SH-SY5Y (cell line): ENCODE results near the gene FNDC8.

Source experiments
- GATA2 ChIP-seq: IDR thresholded peaks from 2 replicates; pipeline ENCODE4 v1.6.1; 2011; ENCODE audit warnings: mild to moderate bottlenecking, low read depth, low read length
- GATA3 ChIP-seq: IDR thresholded peaks from 2 replicates; pipeline ENCODE4 v1.6.1; 2011; ENCODE audit warnings: low read depth, mild to moderate bottlenecking, low read length, moderate library complexity

FNDC8 gene

GRCh38 chr17:35119370-35120165 is 1.8 kb upstream of the FNDC8 start, which contains the start of gene RAD51D:
Gene RAD51D, minus strand, starts transcription at chr17:35119860. Its CDS starts 247 bp downstream, at chr17:35119613.
- TF ChIP-seq GATA2, result no peak; the same call in 1 of the 2 replicates
- TF ChIP-seq GATA3, result no peak

- TF ChIP-seq GATA3 (no peak), GATA2 (no peak)
Observed at GRCh38 chr17:35127751-35128514, 6.5 kb downstream of the FNDC8 start.

GRCh38 chr17:35129154-35129972 is 7.9 kb downstream of the FNDC8 start:
- TF ChIP-seq GATA3 (no peak), GATA2 (no peak)

GRCh38 chr17:35129973-35130351 is 8.5 kb downstream of the FNDC8 start:
- TF ChIP-seq GATA3 (no peak), GATA2 (no peak)

GRCh38 chr17:35130392-35130791 is 9.0 kb downstream of the FNDC8 start:
- no peak for TF ChIP-seq GATA2
- TF ChIP-seq GATA3, result no peak

- TF ChIP-seq GATA3 (no peak), GATA2 (no peak)
Observed at GRCh38 chr17:35132099-35132498, 10.7 kb downstream of the FNDC8 start.

- TF ChIP-seq GATA3, result no peak
- no peak for TF ChIP-seq GATA2
Observed at GRCh38 chr17:35132816-35133550, 11.6 kb downstream of the FNDC8 start.

- TF ChIP-seq GATA2 (no peak), GATA3 (no peak)
Observed at GRCh38 chr17:35135322-35135721, 13.9 kb downstream of the FNDC8 start.

- TF ChIP-seq GATA3, result no peak
- TF ChIP-seq GATA2, result no peak
Observed at GRCh38 chr17:35138218-35138617, 16.8 kb downstream of the FNDC8 start.

- TF ChIP-seq GATA2 (no peak), GATA3 (no peak)
Observed at GRCh38 chr17:35141681-35142466, 20.5 kb downstream of the FNDC8 start, which contains the start of gene NLE1. Gene NLE1, minus strand, starts transcription at chr17:35142303. Its CDS starts 28 bp downstream, at chr17:35142275.

GRCh38 chr17:35142467-35142796 is 21.0 kb downstream of the FNDC8 start:
- no peak for TF ChIP-seq GATA2

GRCh38 chr17:35144840-35145239 is 23.4 kb downstream of the FNDC8 start:
- TF ChIP-seq GATA2 (no peak), GATA3 (no peak)
